HG03095 (cell line): Measurements from ENCODE around the gene TLR5.

Experiments
- ATAC-seq: cut with Tn5 transposase; IDR thresholded peaks from one replicate; pipeline ENCODE4 v1.9.1; 2021; ENCODE audit warnings: moderate library complexity; ENCODE audit not compliant: unreplicated experiment

The TLR5 gene

GRCh38 chr1:223075834-223076233, 67.2 kb downstream of the TLR5 start:
- no peak for ATAC-seq

DNA sequence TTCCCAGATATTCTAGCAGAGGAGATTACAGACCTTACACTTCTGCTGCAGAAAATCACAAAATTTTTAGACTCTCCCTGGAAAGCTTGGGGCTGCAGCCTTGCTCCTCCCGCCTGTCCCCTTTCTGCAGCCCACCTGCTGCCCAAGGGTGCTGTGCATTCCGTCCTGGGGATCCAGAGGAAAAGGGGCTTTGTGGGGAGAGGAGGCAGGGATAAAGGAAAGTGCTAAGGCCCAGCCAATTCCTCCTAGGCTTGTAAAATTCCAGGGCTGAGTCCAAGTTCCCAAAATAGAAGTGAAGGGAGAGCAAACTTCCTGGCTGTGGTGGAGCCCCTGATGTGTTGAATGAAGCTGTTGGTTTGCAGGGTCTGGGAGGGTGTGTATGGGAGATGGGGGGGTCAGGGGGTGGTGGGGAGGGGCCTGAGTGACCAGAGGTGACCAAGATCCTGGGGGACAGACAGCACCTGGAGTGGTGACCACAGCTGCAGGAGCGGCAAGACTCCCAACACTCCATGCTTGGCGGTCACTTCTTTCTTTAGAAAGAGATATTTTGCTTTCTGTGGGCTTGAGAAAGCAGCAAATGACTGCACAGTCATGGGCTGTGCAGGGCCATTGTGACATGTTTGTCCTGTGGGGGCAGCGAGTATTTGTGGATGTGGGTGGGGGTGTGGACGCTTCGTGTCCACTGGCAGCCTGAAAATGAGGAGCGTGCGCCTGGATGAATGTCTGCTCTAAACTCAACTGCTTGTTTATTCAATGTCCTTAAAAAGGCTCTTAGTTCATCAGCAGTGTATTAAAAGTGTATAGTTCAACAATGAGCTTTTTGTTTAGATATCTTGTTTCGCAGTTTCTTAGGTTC, 68.4 kb downstream of the TLR5 start:
- no peak for ATAC-seq

DNA sequence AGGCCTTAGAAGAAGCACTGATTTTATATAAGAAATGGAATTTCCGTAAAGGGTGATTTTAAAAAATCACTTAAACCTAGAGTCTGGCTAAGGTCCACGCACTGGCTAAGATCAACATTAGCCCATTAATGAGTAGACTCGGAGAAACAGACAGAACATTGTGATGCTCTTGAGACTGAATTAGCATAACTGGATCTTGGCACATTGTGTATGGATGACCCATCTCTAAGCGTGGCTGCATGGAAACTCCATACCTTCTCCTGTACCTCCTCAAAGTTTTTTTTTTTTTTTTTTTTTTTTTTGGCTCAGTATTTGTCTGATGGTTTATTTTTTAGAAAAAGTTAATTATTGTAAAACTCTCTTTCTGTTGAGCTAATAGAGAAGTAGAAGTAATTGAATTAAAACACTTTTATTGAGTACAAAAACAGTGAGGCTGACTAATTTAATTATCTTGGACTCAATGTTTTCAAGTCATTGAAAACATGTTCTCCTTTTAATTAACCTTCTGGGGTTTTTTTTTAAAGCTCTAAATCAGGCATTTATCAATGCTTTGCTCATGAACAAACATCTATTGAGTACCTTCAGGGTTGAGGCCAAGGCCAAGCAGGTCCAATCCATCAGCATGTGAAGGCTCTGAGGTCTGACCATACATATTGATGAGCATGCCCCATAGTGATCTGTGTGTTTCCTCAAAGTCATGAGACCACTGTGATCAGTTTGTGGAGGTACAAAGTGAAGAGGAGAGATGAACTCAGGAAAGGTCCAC, 74.0 kb downstream of the TLR5 start:
- no peak for ATAC-seq

- ATAC-seq = no peak
Measured at GRCh38 chr1:223067914-223068313, 75.1 kb downstream of the TLR5 start.

DNA sequence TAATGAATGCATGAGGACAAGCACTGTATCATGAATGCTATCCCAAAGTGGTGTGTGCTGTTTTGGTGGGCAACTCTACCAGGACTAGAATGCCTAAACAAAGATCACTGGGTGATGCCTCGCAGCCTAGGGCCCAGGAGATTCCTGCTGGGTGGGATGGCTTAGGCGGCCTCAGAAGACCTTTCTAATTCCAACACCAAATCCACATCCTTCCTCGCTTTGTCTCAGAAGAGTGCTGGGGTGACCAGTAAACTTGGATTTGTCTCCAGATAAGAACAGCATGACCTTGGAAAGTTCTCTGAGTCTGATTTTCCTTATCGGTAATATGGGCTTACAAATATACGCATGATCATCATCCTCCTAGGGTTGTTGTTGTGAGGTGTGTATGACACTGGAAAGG, 76.6 kb downstream of the TLR5 start:
- no peak for ATAC-seq

- no peak for ATAC-seq
Measured at GRCh38 chr1:223062177-223062576, 80.9 kb downstream of the TLR5 start.

- ATAC-seq = no peak
Measured at GRCh38 chr1:223059526-223059925, 83.5 kb downstream of the TLR5 start.
